ENCODE data around the gene TMEM240.
"Not testable (repeated sequence)": the region's sequence is repeated elsewhere in the genome, so short reads cannot be mapped to it uniquely, and the experiment has no call there.

Gene TMEM240

DNA sequence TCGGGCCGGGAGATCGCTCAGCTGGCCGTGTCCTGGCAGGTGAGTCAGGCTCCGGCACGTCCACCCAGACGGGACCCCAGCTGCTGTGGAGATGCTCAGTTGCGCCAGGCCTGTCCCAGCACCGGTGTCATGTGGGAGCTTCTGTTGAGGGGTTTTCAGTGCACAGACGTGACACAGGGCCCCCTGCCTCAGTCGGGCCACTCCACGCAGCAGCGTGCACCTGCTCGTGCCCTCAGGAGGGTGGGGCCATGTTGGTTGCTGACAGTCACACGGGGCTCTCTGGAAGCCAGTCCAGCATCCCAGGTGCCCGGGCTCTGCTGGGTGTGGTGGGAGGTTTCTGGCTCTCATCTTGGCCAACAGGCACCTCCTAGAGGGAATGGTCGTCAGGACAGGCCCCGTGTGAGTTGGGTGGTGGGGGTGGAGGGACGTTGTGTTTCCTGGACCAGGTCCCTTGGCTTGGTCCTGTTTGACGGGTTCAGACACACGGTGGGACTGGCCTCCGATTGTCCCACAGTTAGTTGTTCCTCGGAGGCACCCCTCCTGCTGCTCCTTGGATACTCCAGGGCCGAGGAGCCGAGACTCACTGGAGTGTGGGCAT lies 49.7 kb downstream of the TMEM240 start:
- DNase-seq, result no peak

- DNase-seq, result no peak
These were observed 50.6 kb downstream of the TMEM240 start for GRCh38 chr1:1489861-1490260.

- DNase-seq, result no peak
These were observed 51.2 kb downstream of the TMEM240 start for GRCh38 chr1:1489231-1489630.

DNA sequence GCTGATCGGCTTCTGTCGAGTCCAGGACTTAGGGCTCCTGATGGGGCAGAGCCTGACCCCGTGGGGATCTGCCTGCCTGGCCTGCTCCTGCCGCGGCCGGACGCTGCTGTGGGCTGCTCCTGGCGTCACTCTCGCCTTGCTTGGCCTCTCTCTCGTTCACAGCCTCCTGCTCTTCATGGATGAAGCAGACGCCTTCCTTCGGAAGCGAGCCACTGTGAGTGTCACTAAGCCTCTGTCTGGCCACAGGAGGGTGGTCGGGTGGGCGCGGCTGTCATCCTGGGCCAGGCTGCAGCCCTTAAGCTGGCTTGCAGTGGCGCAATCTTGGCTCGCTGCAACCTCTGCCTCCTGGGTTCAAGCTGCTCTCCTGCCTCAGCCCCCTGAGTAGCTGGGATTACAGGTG lies 52.7 kb downstream of the TMEM240 start:
- DNase-seq, result no peak

- not testable (repeated sequence) for DNase-seq
These were observed 54.6 kb downstream of the TMEM240 start for GRCh38 chr1:1485755-1486317.

GRCh38 chr1:1484976-1485750 lies 55.3 kb downstream of the TMEM240 start:
- DNase-seq, result not testable (repeated sequence)

Measured in activated CD4-positive, CD25-positive, alpha-beta regulatory T cell treated with anti-CD3 and anti-CD28 coated beads, Interleukin-2, amount 50 U/mL, for 72 hours (primary cell).